Spleen (tissue), 7 donors: ENCODE data around the gene PPP2R5C.
A peak's percentile ranks its signal among the peaks of the same experiment; 100 is the strongest.

Source experiments
- CTCF ChIP-seq, 11 experiments: fragments of 200-600 bp in 7 of 11; fragments of 450-650 bp in 4 of 11; sonication (generic) in 4 of 11; IDR thresholded peaks in 8 of 11; conservative IDR thresholded peaks in 3 of 11; 1 replicate in 7 of 11; 2 replicates in 4 of 11; pipeline versions ENCODE4 v1.4.0 to v1.8.0; 2016 to 2021; ENCODE audit warnings: antibody characterized with exemption in 11 of 11, inconsistent platforms in 4 of 11, mild to moderate bottlenecking in 1 of 11
- POLR2A ChIP-seq, 3 donors: fragments of 450-650 bp; IDR thresholded peaks; one replicate each; pipeline ENCODE4 v1.5.1; 2017; ENCODE audit warnings: antibody characterized with exemption in 3 of 3, mild to moderate bottlenecking in 1 of 3
- POLR2AphosphoS5 ChIP-seq, 3 donors: sonication (generic); formaldehyde crosslinking; IDR thresholded peaks; one replicate each; pipeline ENCODE4 v1.5.1; 2017; ENCODE audit warnings: antibody characterized with exemption in 3 of 3
- donor health status: DM: no; HTN: no; CAD: no; lungs with moderate emphysema.
- donor health status: DM: no; HTN: no; CAD: no.
- donor health status: DM: no; HTN: no; CAD: no.

- TF ChIP-seq CTCF (IDR thresholded peaks at IDR 0.05 in 8 of 11, conservative IDR thresholded peaks at IDR 0.05 in 3 of 11): no peak
- TF ChIP-seq POLR2A (IDR thresholded peaks at IDR 0.05): no peak
- peak in 2 of 3 donors; percentile 13 to 32 for TF ChIP-seq POLR2AphosphoS5 (IDR thresholded peaks at IDR 0.05)
Measured at GRCh38 chr14:101915871-101916815, 154.6 kb downstream of the PPP2R5C start.
